ENCODE results near the gene GDNF. TPM values are rescaled to one million over a fixed set of nuclear protein-coding genes. Genes with fewer than 3 reads are reported as not detected.

Gene GDNF
- total RNA-seq, 4 donors from 2014 or later, result 2.0 to 10.1 (median 5.0) TPM

- H3K36me3 ChIP-seq, result no peaks in the 10 kb centered on the region
- H3K4me1 ChIP-seq, result peaks cover 0 to 12% (median 7%) of the 10 kb centered on the region in 4 donors
- H3K27ac ChIP-seq (replicated peaks in 1 of 4), result no peak overlapping the region
- TF ChIP-seq CTCF (IDR thresholded peaks at IDR 0.05) (no peak), EP300 (IDR thresholded peaks at IDR 0.05) (no peak), POLR2A (IDR thresholded peaks at IDR 0.05; ENCODE audit: low read depth) (no peak), POLR2AphosphoS5 (IDR thresholded peaks at IDR 0.05) (no peak)
- no peaks in the 10 kb centered on the region for H3K27me3 ChIP-seq
- intact Hi-C loops (cut with DNase I), result no loop called here
- WGBS, result 88% methylated on average over 2 of the region's 2 CpGs
- no peak for DNase-seq (ENCODE audit: extremely low spot score)
- no peak overlapping the region for H3K4me3 ChIP-seq
- peaks cover 0 to 15% (median 8%) of the 10 kb centered on the region in 4 donors for H3K9me3 ChIP-seq
Observed at GRCh38 chr5:37791321-37791720, 48.5 kb downstream of the GDNF start.

- DNase-seq (ENCODE audit: extremely low spot score), result no peak
- intact Hi-C loops (cut with DNase I), result no loop called here
Observed at GRCh38 chr5:37789991-37790390, 49.9 kb downstream of the GDNF start.

GRCh38 chr5:37787742-37788141, 52.1 kb downstream of the GDNF start:
- Histone ChIP-seq H3K27ac (replicated peaks in 1 of 4) (no peak overlapping the region), H3K9me3 (no peaks in the 10 kb centered on the region), H3K36me3 (no peaks in the 10 kb centered on the region), H3K4me3 (no peak overlapping the region), H3K27me3 (no peaks in the 10 kb centered on the region), H3K4me1 (peaks cover 0 to 12% (median 7%) of the 10 kb centered on the region in 4 donors)
- TF ChIP-seq POLR2AphosphoS5 (IDR thresholded peaks at IDR 0.05) (no peak), EP300 (IDR thresholded peaks at IDR 0.05) (no peak), POLR2A (IDR thresholded peaks at IDR 0.05; ENCODE audit: low read depth) (no peak), CTCF (IDR thresholded peaks at IDR 0.05) (no peak)
- 89% methylated on average over 6 of the region's 6 CpGs for WGBS
- DNase-seq (ENCODE audit: extremely low spot score), result no peak
- intact Hi-C loops (cut with DNase I), result no loop called here

More at GRCh38 chr5:37789991-37790390, 49.9 kb downstream of the GDNF start:
- H3K27me3 ChIP-seq, result no peaks in the 10 kb centered on the region
- 42% methylated on average over 2 of the region's 2 CpGs for WGBS
- no peaks in the 10 kb centered on the region for H3K36me3 ChIP-seq
- peaks cover 0 to 12% (median 7%) of the 10 kb centered on the region in 4 donors for H3K4me1 ChIP-seq
- no peak overlapping the region for H3K4me3 ChIP-seq
- TF ChIP-seq EP300 (IDR thresholded peaks at IDR 0.05), result no peak
- TF ChIP-seq POLR2A (IDR thresholded peaks at IDR 0.05; ENCODE audit: low read depth), result no peak
- no peak for TF ChIP-seq POLR2AphosphoS5 (IDR thresholded peaks at IDR 0.05)
- TF ChIP-seq CTCF (IDR thresholded peaks at IDR 0.05), result no peak
- H3K9me3 ChIP-seq, result peaks cover 0 to 9% (median 6%) of the 10 kb centered on the region in 4 donors
- H3K27ac ChIP-seq (replicated peaks in 1 of 4), result no peak overlapping the region

GRCh38 chr5:37786862-37787519, 52.9 kb downstream of the GDNF start:
- Histone ChIP-seq H3K9me3 (no peaks in the 10 kb centered on the region), H3K4me1 (peaks cover 0 to 12% (median 7%) of the 10 kb centered on the region in 4 donors), H3K36me3 (no peaks in the 10 kb centered on the region), H3K4me3 (no peak overlapping the region), H3K27ac (replicated peaks in 1 of 4) (no peak overlapping the region), H3K27me3 (no peaks in the 10 kb centered on the region)
- WGBS, result 92% methylated on average over 5 of the region's 5 CpGs
- no peak for DNase-seq (ENCODE audit: extremely low spot score)
- no peak for TF ChIP-seq POLR2A (IDR thresholded peaks at IDR 0.05; ENCODE audit: low read depth)
- TF ChIP-seq POLR2AphosphoS5 (IDR thresholded peaks at IDR 0.05), result no peak
- TF ChIP-seq EP300 (IDR thresholded peaks at IDR 0.05), result no peak
- TF ChIP-seq CTCF (IDR thresholded peaks at IDR 0.05), result no peak
- intact Hi-C loops (cut with DNase I), result no loop called here
